GM12891 (cell line): Measurements from ENCODE around the gene ZDHHC11.
"Not testable (repeated sequence)": the region's sequence is repeated elsewhere in the genome, so short reads cannot be mapped to it uniquely, and the experiment has no call there.

Experiments used
- PAX5 ChIP-seq: IDR thresholded peaks from 2 replicates; pipeline ENCODE4 v1.6.1; 2011; ENCODE audit warnings: low read length, moderate library complexity, mild to moderate bottlenecking; ENCODE audit not compliant: insufficient read depth, severe bottlenecking
- POLR2A ChIP-seq: IDR thresholded peaks from 2 replicates; pipeline ENCODE4 v1.6.1; 2011; ENCODE audit warnings: low read depth, low read length, control low read depth
- POLR2AphosphoS5 ChIP-seq: IDR thresholded peaks from 2 replicates; pipeline ENCODE4 v1.6.1; 2011; ENCODE audit warnings: low read depth, low read length, control low read depth
- POU2F2 ChIP-seq: IDR thresholded peaks from 2 replicates; pipeline ENCODE4 v1.6.1; 2011; ENCODE audit warnings: low read depth, mild to moderate bottlenecking, control low read depth, low read length, moderate library complexity
- SPI1 ChIP-seq: IDR thresholded peaks from 2 replicates; pipeline ENCODE4 v1.6.1; 2011; ENCODE audit warnings: low read depth, low read length, control low read depth
- TAF1 ChIP-seq: IDR thresholded peaks from 2 replicates; pipeline ENCODE4 v1.6.1; 2011; ENCODE audit warnings: low read depth, low read length, control low read depth

GRCh38 chr5:842402-843221, 8.2 kb downstream of the ZDHHC11 start:
- not testable (repeated sequence) for TF ChIP-seq POLR2AphosphoS5, SPI1, POLR2A, TAF1, PAX5, POU2F2
